Mammary epithelial cell (primary cell): ENCODE data around the gene GSAP.

Experiments
- CTCF ChIP-seq, 2 donors: IDR thresholded peaks in 1 of 2; conservative IDR thresholded peaks in 1 of 2; 2 replicates each; pipeline ENCODE4 v1.5.1; 2011 to 2012; ENCODE audit warnings: inconsistent platforms in 2 of 2, low read length in 2 of 2, mild to moderate bottlenecking in 2 of 2, control low read depth in 1 of 2, low read depth in 1 of 2; ENCODE audit not compliant: insufficient read depth in 1 of 2; ENCODE audit errors: extremely low read depth in 1 of 2
- EZH2 ChIP-seq: IDR thresholded peaks from 2 replicates; pipeline ENCODE4 v1.6.1; 2012; ENCODE audit warnings: low read length, inconsistent platforms, borderline replicate concordance

DNA sequence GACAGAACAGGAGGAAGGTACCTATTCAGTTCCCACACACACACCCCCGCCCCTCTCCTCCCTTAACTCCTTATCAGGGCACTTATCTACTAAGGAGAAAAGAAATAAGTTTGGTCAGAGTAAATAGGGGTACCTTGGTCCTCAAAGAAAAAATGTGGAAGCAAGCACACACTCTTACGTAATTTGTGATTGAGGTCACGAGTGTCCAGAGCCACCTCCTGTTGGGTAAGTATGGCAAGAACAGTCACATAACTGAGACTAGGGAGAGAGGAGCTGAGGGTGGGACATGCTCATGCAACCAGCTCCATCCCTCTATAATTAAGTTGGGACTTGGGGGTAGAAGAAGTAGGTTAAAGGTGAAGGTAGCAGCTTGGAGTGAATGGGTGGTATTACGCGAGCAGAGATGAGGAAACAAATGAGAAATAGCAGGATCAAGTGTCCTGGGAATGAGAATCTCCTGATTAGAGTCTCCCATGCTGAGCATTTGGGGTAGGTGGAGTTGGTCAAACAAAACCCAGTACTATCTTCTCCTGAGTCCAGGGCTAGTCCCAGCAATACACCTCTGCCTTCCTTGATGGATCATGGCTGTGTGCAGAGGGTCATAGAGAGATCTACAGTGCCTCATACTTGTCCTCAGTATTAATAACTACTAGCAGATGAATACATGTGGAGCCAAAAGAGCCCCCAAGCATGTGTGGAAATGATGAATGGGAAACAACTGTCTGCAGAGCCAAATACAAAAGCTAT, 77.1 kb downstream of the GSAP start:
- TF ChIP-seq CTCF (conservative IDR thresholded peaks at IDR 0.05 in 1 of 2, IDR thresholded peaks at IDR 0.05 in 1 of 2; ENCODE audit: extremely low read depth in 1 of 2, insufficient read depth in 1 of 2, low read depth in 1 of 2, low read length in 2 of 2) = no peak
- TF ChIP-seq EZH2 = no peak
